HG02938 (cell line): ENCODE results near the gene UBE2H.
A peak's percentile ranks its signal among the peaks of the same experiment; 100 is the strongest.
"Not testable (repeated sequence)": the region's sequence is repeated elsewhere in the genome, so short reads cannot be mapped to it uniquely, and the experiment has no call there.

Experiments
- ATAC-seq: cut with Tn5 transposase; IDR thresholded peaks from one replicate; pipeline ENCODE4 v1.9.1; 2021; ENCODE audit warnings: mild to moderate bottlenecking, moderate library complexity; ENCODE audit not compliant: unreplicated experiment

Gene UBE2H

DNA sequence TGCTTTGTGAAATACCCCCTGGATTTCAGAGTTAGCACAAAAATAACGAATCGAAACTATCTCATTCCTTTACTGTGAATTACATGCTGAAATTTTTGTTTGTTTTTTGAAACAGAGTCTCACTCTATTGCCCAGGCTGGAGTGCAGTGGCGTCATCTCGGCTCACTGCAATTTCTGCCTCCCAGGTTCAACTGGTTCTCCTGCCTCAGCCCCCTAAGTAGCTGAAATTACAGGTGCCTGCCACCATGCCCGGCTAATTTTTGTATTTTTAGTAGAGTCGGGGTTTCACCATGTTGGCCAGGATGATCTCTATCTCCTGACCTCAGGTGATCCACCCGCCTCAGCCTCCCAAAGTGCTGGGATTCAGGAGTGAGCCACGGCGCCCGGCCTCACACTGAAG, 125.9 kb downstream of the UBE2H start:
- not testable (repeated sequence) for ATAC-seq

DNA sequence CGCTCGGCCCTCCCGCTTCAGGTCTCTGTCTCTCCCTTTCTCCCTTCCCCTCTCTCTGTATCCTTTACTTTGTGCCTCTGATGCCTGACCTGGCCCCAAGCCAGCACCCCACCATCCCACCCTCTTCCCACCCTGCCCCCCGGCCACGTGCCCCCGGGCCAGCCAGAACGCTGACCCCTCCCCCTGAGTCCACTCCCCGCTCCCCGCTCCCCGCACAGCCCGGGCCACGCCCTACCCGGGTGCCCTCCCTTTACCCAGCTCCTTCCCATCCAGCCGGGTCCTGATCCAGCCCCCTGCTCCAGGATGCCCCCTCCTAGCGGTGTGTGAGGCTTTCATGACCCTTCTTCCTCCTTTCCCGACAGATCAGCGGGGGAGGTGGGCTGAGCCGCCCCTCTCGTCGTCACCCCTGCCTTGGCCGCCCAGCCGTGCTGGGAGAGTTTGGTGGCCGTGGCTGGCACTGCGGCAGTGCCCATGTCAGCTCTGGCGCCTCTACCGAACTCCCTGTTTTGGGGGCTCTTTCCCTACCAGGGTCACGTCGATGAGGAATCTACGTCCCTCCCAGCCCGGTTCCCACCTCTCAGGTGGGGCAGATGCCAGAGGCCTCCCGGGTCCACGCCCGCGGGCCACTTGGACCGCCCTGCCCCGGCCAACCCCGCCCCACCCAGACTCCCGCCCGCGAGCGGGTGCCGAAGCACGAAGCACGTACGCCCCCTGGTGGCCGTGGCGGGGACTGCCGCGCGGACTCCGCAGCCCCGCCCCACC, 127.4 kb downstream of the UBE2H start:
- ATAC-seq = peak; percentile 64

DNA sequence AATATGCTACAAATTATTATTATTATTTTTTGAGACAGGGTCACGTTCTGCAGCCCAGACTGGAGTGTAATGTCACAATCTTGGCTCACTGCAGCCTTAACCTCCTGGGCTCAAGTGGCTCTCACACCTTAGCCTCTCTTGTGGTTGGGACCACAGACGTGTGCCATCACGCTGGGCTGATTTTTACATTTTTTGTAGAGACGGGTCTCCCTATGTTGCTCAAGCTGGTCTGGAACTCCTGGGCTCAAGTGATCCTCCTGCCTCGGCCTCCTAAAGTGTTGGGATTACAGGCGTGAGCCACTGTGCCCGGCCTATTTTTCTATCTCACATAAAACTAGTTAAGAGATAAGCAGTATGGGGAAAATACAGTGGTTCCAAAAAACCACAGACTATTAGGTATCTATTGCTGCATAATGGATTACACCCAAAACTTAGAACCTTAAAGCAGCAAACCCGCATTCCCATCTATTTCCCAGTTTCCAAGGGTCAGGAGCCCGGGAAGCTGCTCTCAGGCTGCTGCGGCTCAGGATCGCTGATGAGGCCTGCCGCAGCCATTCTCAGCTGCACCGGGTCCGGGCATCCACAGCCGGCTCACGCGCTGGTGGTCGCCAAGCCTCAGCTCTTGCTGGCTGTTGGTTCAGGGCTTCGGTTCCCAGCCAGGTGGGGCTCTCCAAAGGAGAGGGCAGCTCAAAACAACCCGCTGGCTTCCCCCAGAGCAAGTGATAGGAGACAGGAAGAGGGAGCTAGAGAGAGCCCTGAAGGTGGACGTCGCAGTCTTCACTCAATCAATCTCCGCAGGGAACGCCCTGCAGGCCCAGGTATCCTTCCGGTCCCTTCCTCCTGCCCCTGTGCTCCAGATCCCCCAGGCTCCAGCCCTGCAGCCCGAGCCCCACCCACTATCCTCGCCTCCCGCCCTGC, 128.2 kb downstream of the UBE2H start:
- peak; percentile 44 for ATAC-seq

DNA sequence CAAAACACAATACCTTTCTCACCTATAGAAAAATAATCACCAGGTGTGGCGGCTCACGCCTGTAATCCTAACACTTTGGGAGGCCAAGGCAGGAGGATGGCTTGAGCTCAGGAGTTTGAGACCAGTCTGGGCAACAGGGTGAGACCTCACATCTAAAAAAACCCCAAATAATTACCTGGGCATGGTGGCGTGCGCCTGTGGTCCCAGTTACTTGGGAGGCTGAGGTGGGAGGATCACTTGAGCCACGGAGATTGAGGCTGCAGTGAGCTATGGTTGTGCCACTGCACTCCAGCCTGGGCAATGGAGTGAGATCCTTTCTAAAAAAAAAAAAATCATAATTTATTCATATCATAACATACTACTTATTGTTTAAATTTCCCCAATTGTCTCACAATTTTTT, 129.6 kb downstream of the UBE2H start:
- ATAC-seq = not testable (repeated sequence)

DNA sequence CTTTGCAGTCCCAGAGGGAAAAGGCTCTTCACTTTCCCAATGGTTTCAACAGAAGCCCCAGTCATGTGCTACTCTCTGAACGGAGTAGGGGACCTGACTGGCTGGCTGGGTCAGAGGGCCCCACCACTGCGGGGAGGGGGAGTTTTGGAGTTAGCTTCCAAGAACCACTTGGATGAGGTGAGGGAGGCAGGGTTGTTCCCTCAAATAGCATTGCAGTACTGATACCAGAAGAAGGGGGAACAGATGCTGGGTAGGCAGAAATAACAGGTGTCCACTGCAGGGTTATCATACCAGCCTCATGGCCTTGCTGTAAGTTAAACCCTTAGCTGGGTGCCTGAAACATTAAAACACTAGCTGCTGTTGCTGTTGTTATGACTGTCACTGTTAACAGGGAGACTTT, 131.3 kb downstream of the UBE2H start:
- ATAC-seq = no peak

DNA sequence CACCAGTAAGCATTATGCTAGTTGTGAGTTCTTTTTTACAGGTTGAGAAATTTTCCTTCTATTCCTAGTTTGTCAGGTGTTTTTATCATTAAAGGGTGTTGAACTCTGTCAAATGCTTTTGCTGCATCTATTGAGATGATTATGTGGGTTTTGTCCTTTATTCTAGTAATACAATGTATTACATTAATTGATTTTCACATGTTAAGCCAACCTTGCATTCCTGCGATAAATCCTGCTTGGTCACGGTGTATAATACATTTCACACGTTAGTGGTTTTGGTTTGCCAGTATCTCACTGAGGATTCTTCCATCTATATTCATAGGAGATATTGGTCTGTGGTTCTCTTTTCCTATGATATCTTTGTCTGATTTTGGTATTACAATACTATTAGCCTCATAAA, 136.0 kb downstream of the UBE2H start:
- ATAC-seq = no peak

DNA sequence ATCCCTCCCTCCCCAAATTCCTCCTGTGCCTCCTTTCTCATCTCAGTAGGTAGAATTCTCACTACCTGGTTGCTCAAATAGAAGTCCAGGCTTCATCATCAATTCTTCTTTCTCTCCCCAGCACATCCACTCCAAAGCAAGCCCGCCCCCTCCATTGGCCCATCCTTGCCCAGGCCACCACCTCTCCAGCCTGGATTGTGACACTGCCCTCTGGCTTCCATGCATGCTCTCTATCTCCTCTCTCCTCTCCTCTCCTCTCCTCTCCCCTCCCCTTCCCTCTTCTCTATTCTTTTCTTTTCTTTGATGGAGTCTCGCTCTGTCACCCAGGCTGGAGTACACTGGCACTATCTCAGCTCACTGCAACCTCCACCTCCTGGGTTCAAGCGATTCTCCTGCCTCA, 144.9 kb downstream of the UBE2H start:
- no peak for ATAC-seq

DNA sequence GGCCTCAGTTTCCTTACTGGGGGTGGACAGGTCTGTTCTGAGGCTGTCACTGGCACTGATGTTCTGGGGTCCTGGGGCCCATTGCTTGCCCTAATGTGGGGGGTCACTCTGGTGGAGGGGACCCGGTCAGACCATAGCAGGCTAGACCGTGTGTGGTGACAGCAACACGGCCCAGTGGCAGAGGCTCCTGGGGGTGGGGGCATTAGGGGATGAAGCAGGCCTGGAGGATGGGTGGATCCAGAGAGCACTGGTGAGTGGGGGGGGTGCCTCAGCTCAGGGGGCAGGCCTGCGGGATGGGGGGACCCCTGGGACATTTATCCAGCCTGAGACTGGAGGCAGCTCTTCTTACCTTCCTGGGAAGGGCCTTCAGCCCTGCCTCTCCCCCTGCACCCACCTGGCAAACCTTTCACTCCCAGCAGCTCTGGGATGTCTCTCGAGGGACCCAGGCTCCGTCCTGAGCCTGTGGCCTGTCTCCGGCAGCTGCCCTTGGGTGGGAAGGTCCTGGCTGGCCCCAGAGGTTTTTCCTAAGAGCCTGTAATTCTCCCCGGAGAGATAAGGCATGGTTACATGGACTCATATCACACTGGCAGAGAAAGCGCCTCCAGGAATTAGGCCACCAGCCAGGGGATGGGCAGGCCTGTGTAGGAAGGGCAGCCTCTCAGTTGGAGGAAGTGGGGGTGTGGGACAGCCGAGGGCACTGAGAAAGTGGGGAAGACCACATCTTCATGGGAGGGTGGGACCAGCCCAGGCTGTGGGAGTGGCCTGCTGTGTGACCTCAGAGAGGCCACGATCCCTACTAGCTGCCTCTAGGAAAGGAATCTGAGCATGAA, 147.7 kb downstream of the UBE2H start:
- ATAC-seq = no peak

DNA sequence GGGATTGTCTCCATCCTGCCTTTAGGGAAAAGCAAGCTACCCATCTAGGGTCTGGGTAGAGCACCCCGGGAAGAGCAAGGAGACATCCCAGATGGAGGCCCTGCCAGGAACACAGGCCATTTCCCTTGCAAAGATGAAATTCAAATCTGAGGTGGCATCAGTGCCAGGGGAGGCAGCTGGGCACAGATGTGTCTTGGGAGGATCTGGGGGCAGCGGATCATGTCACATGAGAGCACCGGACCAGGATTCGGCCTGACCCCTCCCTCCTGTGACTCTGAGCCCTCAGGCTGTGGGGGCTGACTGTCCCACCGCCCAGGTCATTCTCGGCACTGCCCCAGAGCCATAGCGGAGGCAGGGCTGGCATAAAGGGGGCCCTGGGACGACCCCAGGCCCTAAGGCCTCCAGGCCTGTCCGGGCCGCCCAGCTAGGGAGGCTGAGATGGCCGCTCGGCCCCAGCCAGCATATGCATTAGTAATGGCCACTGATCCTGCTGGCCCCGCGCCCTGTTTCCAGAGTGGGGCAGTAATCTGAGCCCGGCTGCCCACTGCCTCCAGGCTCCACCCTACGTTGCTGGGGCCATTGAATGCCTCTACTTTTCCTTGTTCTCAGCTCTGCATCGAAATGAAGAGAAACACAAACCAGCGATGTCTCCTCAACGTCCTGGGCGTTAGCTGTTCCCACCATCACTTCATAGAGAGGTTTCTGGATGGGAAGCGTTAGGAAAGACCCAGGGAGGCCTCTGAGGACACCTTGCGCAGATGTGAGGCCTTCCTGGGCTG, 148.5 kb downstream of the UBE2H start:
- no peak for ATAC-seq

DNA sequence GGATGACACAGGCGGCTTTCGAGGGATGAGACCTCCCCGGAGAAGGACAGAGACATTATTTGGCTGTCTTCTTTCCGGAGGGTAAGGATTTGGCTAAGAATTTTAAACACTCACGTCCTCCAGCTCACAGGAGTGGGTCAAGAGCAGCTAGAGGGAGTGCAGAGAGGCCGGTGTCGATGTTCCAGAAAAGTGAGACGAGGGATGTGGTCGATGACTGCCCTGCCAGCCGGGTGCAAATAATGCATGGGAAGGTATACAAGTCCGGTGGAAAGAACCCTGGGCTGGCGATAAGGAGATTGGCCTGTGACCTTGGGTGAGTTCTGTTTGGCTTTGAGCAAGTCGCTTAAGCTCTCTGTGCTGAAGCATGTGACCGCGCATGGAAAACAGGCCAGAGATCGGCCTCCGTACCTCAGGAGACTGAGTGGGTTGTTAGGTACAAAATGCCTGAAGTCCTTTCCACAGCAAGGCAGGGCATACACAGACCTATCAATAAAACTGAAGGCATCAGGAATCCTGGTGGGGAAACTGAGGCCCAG, 149.1 kb downstream of the UBE2H start:
- no peak for ATAC-seq

DNA sequence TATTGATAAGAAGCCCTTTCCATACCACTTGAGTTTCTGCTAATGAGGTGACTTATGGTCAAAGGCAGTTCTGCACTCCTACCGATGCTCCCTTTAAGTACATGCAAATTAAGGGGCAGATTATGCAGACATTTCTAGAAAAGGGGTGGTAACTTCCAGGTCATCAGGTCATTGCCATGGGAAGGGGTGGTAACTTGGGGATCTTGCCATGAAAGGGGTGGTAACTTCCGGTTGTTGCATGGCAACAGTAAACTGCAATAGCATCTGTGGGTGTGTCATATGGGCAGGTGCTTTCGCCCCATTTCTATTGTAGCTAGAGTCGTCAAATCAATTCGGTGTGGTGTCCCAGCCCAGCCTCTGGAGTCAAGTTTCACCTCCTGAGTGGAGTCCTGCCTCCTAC, 150.9 kb downstream of the UBE2H start:
- ATAC-seq = no peak

DNA sequence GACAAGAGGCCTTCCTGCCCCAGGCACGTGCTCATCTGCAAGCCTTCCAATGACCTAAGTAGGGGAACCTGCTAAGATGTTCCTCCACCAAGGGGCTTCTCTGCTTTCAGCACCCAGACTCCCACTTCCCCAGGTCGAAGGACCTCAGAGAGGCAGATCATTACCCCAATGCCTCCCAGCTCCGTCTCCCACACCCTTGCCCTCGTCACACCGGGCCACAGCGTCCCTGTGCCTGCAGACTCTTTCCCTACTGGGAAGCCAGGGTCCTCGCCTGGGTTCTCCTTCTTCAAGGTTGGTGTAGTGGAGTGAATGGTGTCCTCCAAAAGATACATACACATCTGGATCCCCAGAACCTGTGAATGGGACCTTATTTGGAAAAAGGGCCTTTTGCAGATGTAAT, 151.9 kb downstream of the UBE2H start:
- no peak for ATAC-seq

DNA sequence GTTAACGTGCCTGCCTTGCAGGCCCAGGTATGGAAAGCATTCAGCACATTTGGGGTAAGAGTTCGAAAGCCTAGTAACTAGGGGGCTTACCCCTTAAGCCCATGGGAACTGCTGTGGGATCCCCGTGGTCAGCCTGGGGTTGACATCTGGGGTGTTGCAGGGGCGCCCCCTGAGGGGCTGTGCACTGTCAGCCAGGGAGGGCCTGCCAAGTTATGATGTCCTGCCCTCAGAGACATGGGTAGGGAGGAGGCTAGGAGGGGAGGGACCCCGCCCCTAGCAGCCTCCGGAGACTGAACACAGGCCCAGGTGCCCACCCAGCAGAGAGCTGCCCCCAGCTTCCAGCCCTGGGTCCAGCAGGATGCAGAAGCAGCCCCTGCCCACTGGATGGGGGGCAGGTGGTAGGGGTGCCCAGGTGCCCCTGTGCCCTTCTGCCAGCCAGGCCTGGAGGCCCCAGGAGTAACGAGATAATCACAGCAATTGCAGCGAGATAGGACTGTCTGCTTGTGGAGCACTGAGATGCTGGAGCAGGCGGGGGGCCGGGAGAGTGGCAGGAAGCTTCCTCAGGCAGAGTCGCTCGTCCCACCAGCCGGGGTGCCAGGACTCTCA, 153.3 kb downstream of the UBE2H start:
- ATAC-seq = no peak

DNA sequence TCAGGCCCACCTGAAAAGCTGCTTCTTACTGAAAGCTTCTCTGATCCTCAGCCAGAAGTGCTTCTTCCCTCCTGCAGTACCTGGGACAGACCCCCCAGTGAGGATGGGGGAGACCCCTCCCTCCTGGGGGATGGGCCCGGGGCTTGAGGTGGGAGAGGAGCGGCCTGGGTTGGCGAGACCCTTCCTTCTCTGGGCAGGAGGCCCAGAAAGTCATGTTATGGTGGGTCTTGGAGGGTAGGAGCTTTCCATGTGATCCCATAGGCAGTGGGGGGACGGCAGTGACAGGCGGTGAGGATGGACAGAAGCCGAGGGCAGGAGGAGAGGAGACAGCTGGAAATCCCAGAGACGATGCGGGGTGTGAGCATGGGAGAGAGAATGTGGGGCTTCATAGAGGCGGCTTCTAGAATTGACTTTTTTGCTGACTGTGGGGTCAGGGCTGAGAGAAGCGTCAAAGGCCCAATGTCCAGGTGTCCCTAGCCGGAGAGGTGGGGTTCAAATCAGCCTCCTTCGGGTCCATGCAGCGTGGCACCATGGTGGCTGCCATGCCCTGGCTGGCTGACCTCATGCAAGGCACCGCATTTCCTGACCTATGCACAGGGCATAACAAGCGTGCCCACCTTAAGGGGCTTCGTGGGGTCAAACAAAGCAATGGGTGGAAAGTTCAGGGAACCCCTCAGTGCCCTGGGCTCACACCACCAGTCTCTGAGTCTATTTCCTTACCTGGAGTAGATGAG, 154.0 kb downstream of the UBE2H start:
- ATAC-seq = no peak

DNA sequence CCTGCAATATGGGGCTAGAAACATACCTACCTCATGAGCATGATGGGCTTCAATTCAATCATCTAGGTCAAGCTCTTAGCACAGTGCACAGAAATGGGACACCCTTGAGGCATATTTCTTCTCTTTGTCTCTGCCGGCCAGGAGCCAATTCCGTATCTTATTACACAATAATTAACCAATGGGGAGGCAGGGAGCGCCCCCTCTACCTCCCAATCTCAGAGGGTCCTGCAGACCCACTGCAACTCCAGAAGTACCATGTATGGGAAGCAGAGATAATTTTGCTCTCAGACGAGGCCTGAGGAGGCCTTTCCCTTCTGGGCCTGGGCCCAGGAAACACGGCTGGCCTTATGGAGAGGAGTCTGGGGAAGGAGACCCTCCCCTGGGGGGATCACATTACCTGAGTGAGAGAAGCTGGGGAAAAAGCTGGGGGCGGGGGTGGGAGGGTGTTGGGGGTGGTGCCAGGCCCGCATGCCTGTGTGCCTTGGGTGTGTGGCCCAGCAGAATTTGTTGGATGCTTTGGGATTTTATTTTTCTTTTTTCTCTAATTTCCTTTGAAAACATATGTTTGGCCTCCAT, 155.5 kb downstream of the UBE2H start:
- no peak for ATAC-seq

DNA sequence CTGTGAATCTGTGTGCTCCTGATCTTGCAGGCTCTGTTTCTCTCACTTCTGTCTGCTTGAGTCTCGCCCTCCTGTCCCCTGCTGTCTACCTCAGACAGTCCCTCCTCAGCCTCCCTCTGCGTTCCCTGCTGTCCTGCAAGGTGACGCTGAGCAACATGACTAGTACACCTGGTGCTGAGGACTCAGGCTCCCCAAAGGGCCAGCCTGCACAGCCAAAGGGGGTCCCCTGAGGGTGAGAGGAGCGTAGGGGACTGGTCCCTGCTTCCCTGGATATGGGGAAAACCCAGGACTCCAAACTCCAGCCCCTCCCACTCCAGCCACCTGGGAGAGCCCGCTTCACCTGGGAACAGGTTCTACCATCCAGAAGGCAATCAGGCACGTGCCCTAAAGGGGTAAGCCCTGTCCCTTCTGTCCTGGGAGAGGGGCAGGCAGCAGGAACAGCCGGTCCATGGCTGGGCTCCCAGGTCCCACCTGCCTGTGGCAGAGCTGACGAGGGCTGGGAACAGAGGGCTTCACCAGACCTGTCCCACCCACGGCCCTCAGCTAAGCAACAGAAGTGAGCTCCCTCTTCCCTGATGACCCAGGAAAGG, 156.5 kb downstream of the UBE2H start:
- ATAC-seq = no peak

DNA sequence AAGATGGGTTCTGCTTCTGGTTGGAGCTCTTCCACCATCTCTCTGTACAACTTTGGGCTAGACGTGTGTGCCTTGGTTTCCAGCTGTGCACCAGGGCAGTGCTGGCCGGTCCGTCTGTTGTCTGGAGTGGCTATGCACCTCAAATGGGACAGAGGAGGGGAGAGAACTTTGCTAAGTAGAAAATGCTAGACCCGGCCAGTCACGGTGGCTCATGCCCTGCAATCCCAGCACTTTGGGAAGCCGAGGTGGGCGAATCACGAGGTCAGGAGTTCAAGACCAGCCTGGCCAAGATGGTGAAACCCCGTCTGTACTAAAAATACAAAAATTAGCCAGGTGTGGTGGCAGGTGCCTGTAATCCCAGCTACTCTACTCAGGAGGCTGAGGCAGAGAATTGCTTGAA, 158.3 kb downstream of the UBE2H start:
- ATAC-seq = not testable (repeated sequence)

DNA sequence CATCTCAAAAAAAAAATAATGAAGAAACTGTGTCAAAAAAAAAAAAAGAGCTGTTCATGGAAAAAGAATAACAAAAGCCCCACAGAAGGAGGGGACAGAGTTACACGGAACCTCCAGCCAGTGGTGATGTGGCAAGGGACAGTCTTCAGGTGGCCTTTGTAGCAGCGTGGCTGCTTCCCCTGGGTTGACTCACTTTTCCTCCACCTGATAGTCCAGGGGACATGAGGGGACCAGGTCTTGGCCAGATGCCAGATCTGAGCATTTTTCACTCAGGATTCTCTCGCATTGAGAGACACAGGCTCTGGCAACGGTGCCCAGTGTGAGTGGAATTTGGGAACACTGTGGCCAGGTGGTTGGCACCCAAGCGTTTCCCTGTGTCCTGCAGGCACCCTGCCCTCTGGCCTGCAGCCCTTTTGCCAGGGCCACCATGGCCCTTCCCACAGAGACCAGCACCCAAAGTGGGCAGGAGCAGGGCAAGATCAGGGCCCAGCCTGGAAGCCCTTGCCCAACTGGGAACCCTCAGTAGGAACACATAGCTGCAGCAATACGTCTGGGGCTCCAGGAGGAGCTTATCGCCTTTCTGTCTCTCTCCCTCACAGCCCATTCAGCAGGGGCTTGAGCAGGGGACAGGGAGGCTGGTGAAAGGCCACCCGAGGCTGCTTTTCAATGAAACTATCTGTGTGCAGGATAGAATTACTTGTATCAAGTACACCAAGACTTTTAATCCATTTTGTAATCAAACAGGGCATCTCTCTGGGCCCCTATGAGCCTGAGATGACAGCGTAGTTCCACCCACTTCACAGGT, 159.1 kb downstream of the UBE2H start:
- no peak for ATAC-seq
